ENCODE results near the gene WNT3A. TPM values are rescaled to one million over a fixed set of nuclear protein-coding genes. Genes with fewer than 3 reads are reported as not detected.

Gene WNT3A
- total and polyA plus RNA-seq, 2 donors (not counting 3 experiments of a cell fraction or from before 2014, with no cell fraction given) = not detected

GRCh38 chr1:228079601-228080263, 72.9 kb downstream of the WNT3A start:
- no peak overlapping the region for H3K4me2 ChIP-seq (ENCODE audit: insufficient read depth, low read length)
- H4K20me1 ChIP-seq (replicated peaks; ENCODE audit: control insufficient read depth, extremely low read depth, insufficient read depth, low read length) = peaks cover 4% of the 10 kb centered on the region
- DNase-seq (ENCODE audit: low read depth, low spot score) (no peak), FAIRE-seq (no peak)
- ChIA-PET POLR2A (no interaction called here), CTCF (interaction anchor here (0.9 kb wide), 1 partner anchor 80 kb away, joined by 3 read pairs; no protein-coding TSS in a partner anchor)
- H3K9me3 ChIP-seq (replicated peaks; ENCODE audit: control insufficient read depth, insufficient read depth, low read length) = no peaks in the 10 kb centered on the region
- H3K4me3 ChIP-seq (replicated peaks in 1 of 3; ENCODE audit: insufficient read depth in 1 of 3, low read depth in 1 of 3, low read length in 3 of 3) = no peak overlapping the region
- H3K9me1 ChIP-seq (replicated peaks; ENCODE audit: control insufficient read depth, extremely low read depth, insufficient read depth, low read length) = no peaks in the 10 kb centered on the region
- H3K36me3 ChIP-seq (ENCODE audit: control insufficient read depth in 2 of 2, extremely low read depth in 1 of 2, insufficient read depth in 2 of 2, low read length in 2 of 2) = no peaks in the 10 kb centered on the region
- H3K27ac ChIP-seq (ENCODE audit: insufficient read depth, low read depth, low read length) = no peak overlapping the region
- H3K79me2 ChIP-seq (ENCODE audit: control insufficient read depth, insufficient read depth, low read length) = peaks cover 35% of the 10 kb centered on the region
- no peak for TF ChIP-seq GATA2 (IDR thresholded peaks at IDR 0.05; ENCODE audit: insufficient read depth, insufficient read length, low read depth, low read length)
- TF ChIP-seq JUN (IDR thresholded peaks at IDR 0.05; ENCODE audit: borderline replicate concordance, insufficient read depth, insufficient read length, low read depth) = no peak
- no peak for TF ChIP-seq POLR2AphosphoS5 (IDR thresholded peaks at IDR 0.05; ENCODE audit: insufficient read depth, low read depth, low read length)
- no peak for TF ChIP-seq EZH2 (IDR thresholded peaks at IDR 0.05; ENCODE audit: borderline replicate concordance, low read depth, low read length, severe bottlenecking)
- no peak for TF ChIP-seq FOS (IDR thresholded peaks at IDR 0.05; ENCODE audit: borderline replicate concordance, insufficient read depth, low read length)
- no peak for TF ChIP-seq MYC (IDR thresholded peaks at IDR 0.05; ENCODE audit: low read depth, low read length)
- H3K9ac ChIP-seq (replicated peaks; ENCODE audit: extremely low read depth, insufficient read depth, low read length) = no peak overlapping the region
- BruUV-seq (replicated peaks) = no TSS peak
- H3K27me3 ChIP-seq (ENCODE audit: control insufficient read depth in 2 of 2, insufficient read depth in 2 of 2, low read length in 2 of 2) = no peaks in the 10 kb centered on the region
- intact Hi-C loops (cut with micrococcal nuclease) (loop anchor here (5.0 to 10.0 kb wide), 4 partner anchors 77 to 515 kb away; partner anchors contain the start of genes JMJD4, SNAP47 and ZNF678), dilution Hi-C loops (cut with MboI; ENCODE audit: extremely low pct_ligation_motif_present, low sequenced_read_pairs) (no loop called here)
- H2AFZ ChIP-seq (ENCODE audit: low read depth, low read length) = no peak overlapping the region
- H3K4me1 ChIP-seq (ENCODE audit: control insufficient read depth, extremely low read depth, insufficient read depth, low read length) = peaks cover 13% of the 10 kb centered on the region

- ChIA-PET CTCF (interaction anchor here (1.6 kb wide), 1 partner anchor 82 kb away, joined by 12 read pairs; no protein-coding TSS in a partner anchor), POLR2A (no interaction called here)
- no peak overlapping the region for H3K27ac ChIP-seq (ENCODE audit: insufficient read depth, low read depth, low read length)
- dilution Hi-C loops (cut with MboI; ENCODE audit: extremely low pct_ligation_motif_present, low sequenced_read_pairs) = no loop called here
- H3K4me1 ChIP-seq (ENCODE audit: control insufficient read depth, extremely low read depth, insufficient read depth, low read length) = peaks cover 27% of the 10 kb centered on the region
- peaks cover 4% of the 10 kb centered on the region for H4K20me1 ChIP-seq (replicated peaks; ENCODE audit: control insufficient read depth, extremely low read depth, insufficient read depth, low read length)
- TF ChIP-seq CTCF (IDR thresholded peaks at IDR 0.05; ENCODE audit: extremely low read depth in 1 of 2, insufficient read depth in 1 of 2, low read depth in 1 of 2, low read length in 2 of 2) = no peak
- no peak for TF ChIP-seq FOS (IDR thresholded peaks at IDR 0.05; ENCODE audit: borderline replicate concordance, insufficient read depth, low read length)
- TF ChIP-seq POLR2AphosphoS5 (IDR thresholded peaks at IDR 0.05; ENCODE audit: insufficient read depth, low read depth, low read length) = no peak
- no peak for TF ChIP-seq GATA2 (IDR thresholded peaks at IDR 0.05; ENCODE audit: insufficient read depth, insufficient read length, low read depth, low read length)
- TF ChIP-seq MAX (IDR thresholded peaks at IDR 0.05; ENCODE audit: insufficient read depth, insufficient read length) = no peak
- no peak for TF ChIP-seq JUN (IDR thresholded peaks at IDR 0.05; ENCODE audit: borderline replicate concordance, insufficient read depth, insufficient read length, low read depth)
- no peak for TF ChIP-seq POLR2A (IDR thresholded peaks at IDR 0.05; ENCODE audit: low read depth, low read length)
- TF ChIP-seq MYC (IDR thresholded peaks at IDR 0.05; ENCODE audit: low read depth, low read length) = no peak
- TF ChIP-seq EZH2 (IDR thresholded peaks at IDR 0.05; ENCODE audit: borderline replicate concordance, low read depth, low read length, severe bottlenecking) = no peak
- no peaks in the 10 kb centered on the region for H3K27me3 ChIP-seq (ENCODE audit: control insufficient read depth in 2 of 2, insufficient read depth in 2 of 2, low read length in 2 of 2)
- H3K9me3 ChIP-seq (replicated peaks; ENCODE audit: control insufficient read depth, insufficient read depth, low read length) = no peaks in the 10 kb centered on the region
- BruUV-seq (replicated peaks) = no TSS peak
- DNase-seq (ENCODE audit: low read depth, low spot score) (no peak), FAIRE-seq (no peak)
- intact Hi-C loops (cut with micrococcal nuclease) = loop anchor here (5.0 to 10.0 kb wide), 4 partner anchors 79 to 516 kb away; partner anchors contain the start of genes JMJD4, SNAP47 and ZNF678
- H3K36me3 ChIP-seq (ENCODE audit: control insufficient read depth in 2 of 2, extremely low read depth in 1 of 2, insufficient read depth in 2 of 2, low read length in 2 of 2) = no peaks in the 10 kb centered on the region
- H3K4me2 ChIP-seq (ENCODE audit: insufficient read depth, low read length) = peak overlapping the region; percentile 43
- H3K4me3 ChIP-seq (replicated peaks in 1 of 3; ENCODE audit: insufficient read depth in 1 of 3, low read depth in 1 of 3, low read length in 3 of 3) = peak overlapping the region in 1 of 3 experiments; percentile 48
- no peak overlapping the region for H2AFZ ChIP-seq (ENCODE audit: low read depth, low read length)
- H3K9me1 ChIP-seq (replicated peaks; ENCODE audit: control insufficient read depth, extremely low read depth, insufficient read depth, low read length) = no peaks in the 10 kb centered on the region
- H3K79me2 ChIP-seq (ENCODE audit: control insufficient read depth, insufficient read depth, low read length) = peaks cover 49% of the 10 kb centered on the region
- H3K9ac ChIP-seq (replicated peaks; ENCODE audit: extremely low read depth, insufficient read depth, low read length) = no peak overlapping the region
Observed at GRCh38 chr1:228081144-228081543, 74.3 kb downstream of the WNT3A start.

All from endothelial cell of umbilical vein (primary cell).